Measurements from ENCODE around the gene PUS10.
A peak's percentile ranks its signal among the peaks of the same experiment; 100 is the strongest.

Gene PUS10

DNA sequence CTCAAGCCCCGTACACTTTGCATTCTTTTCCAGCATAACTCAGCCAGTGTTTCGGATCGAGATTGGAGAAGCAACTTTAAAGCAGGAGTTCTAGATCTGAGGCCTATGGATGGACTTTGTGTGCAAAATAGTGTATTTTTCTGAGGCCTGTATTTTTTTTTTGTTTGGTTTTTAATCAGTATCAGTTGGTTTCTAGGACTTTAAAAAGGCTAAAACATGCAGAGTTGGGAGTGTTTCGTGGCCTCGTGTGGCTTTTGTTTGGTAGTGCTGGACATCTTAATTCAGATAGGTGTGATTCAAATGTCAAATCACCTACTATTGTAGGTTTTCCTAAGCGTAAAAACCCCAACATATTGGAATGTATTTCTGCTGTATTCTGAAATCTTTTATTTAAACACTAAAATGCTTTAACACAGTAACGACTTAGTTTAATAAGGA is 282 bp upstream of the PUS10 start:
- ATAC-seq: peak; percentile 61
- TF ChIP-seq ZC3H10 (CRISPR knock-in tag; IDR thresholded peaks at IDR 0.05) (no peak), ISL1 (CRISPR knock-in tag; IDR thresholded peaks at IDR 0.05) (no peak), ZNF565 (CRISPR knock-in tag; conservative IDR thresholded peaks at IDR 0.05; ENCODE audit: low read depth) (no peak), TOX (CRISPR knock-in tag; IDR thresholded peaks at IDR 0.05; ENCODE audit: borderline replicate concordance) (no peak), OSR1 (CRISPR knock-in tag; IDR thresholded peaks at IDR 0.05) (no peak), CSDC2 (CRISPR knock-in tag; IDR thresholded peaks at IDR 0.05) (no peak), ESRRG (CRISPR knock-in tag; IDR thresholded peaks at IDR 0.05) (no peak), GLIS3 (CRISPR knock-in tag; IDR thresholded peaks at IDR 0.05) (no peak), TCF4 (CRISPR knock-in tag; IDR thresholded peaks at IDR 0.05; ENCODE audit: borderline replicate concordance) (no peak), ZNF70 (CRISPR knock-in tag; IDR thresholded peaks at IDR 0.05) (no peak), ZFP30 (CRISPR knock-in tag; IDR thresholded peaks at IDR 0.05) (no peak), SNAI2 (CRISPR knock-in tag; IDR thresholded peaks at IDR 0.05) (no peak), PPARA (CRISPR knock-in tag; IDR thresholded peaks at IDR 0.05; ENCODE audit: borderline replicate concordance) (no peak), BACH2 (CRISPR knock-in tag; IDR thresholded peaks at IDR 0.05; ENCODE audit: borderline replicate concordance) (no peak), ZFP3 (CRISPR knock-in tag; IDR thresholded peaks at IDR 0.05) (no peak), ARNTL (CRISPR knock-in tag; IDR thresholded peaks at IDR 0.05; ENCODE audit: borderline replicate concordance, low read depth) (no peak)
- TF ChIP-seq, protein P1, sequence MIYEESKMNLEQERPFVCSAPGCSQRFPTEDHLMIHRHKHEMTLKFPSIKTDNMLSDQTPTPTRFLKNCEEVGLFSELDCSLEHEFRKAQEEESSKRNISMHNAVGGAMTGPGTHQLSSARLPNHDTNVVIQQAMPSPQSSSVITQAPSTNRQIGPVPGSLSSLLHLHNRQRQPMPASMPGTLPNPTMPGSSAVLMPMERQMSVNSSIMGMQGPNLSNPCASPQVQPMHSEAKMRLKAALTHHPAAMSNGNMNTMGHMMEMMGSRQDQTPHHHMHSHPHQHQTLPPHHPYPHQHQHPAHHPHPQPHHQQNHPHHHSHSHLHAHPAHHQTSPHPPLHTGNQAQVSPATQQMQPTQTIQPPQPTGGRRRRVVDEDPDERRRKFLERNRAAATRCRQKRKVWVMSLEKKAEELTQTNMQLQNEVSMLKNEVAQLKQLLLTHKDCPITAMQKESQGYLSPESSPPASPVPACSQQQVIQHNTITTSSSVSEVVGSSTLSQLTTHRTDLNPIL (CRISPR knock-in tag; IDR thresholded peaks at IDR 0.05; ENCODE audit: low read depth): no peak
- TF ChIP-seq, protein P2, sequence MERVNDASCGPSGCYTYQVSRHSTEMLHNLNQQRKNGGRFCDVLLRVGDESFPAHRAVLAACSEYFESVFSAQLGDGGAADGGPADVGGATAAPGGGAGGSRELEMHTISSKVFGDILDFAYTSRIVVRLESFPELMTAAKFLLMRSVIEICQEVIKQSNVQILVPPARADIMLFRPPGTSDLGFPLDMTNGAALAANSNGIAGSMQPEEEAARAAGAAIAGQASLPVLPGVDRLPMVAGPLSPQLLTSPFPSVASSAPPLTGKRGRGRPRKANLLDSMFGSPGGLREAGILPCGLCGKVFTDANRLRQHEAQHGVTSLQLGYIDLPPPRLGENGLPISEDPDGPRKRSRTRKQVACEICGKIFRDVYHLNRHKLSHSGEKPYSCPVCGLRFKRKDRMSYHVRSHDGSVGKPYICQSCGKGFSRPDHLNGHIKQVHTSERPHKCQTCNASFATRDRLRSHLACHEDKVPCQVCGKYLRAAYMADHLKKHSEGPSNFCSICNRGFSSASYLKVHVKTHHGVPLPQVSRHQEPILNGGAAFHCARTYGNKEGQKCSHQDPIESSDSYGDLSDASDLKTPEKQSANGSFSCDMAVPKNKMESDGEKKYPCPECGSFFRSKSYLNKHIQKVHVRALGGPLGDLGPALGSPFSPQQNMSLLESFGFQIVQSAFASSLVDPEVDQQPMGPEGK (CRISPR knock-in tag; IDR thresholded peaks at IDR 0.05; ENCODE audit: borderline replicate concordance): no peak
- TF ChIP-seq, protein P3, sequence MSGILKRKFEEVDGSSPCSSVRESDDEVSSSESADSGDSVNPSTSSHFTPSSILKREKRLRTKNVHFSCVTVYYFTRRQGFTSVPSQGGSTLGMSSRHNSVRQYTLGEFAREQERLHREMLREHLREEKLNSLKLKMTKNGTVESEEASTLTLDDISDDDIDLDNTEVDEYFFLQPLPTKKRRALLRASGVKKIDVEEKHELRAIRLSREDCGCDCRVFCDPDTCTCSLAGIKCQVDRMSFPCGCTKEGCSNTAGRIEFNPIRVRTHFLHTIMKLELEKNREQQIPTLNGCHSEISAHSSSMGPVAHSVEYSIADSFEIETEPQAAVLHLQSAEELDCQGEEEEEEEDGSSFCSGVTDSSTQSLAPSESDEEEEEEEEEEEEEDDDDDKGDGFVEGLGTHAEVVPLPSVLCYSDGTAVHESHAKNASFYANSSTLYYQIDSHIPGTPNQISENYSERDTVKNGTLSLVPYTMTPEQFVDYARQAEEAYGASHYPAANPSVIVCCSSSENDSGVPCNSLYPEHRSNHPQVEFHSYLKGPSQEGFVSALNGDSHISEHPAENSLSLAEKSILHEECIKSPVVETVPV (CRISPR knock-in tag; IDR thresholded peaks at IDR 0.05): no peak

DNA sequence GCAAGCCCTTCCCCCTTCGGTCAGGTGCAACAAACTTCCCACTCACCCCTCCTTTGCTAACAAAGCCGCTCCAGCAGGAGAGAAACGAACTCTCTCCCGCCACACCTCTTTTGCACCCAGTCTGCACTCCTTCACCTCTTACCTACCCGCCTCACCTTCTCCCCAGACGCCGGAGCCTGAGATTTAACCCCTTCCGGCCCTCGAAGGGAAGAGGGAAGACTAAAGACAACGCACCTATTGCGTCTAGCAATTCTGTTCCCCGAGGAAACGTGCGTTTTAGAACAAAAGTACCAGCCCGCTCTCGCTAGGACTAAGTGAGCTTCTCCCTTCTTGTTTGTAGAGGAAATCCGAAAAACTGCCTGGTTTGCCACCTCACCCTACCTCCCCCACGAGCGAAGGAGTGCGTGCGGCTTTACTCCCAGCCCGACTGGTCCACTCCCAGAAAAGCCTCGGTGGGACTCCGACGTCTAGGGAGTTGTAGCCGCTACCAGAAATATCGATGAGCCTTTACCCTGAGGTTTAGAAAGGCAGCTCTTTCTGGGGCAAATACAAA is 976 bp downstream of the PUS10 start:
- peak; percentile 83 for ATAC-seq
- TF ChIP-seq SNAI2 (CRISPR knock-in tag; IDR thresholded peaks at IDR 0.05) (no peak), ARNTL (CRISPR knock-in tag; IDR thresholded peaks at IDR 0.05; ENCODE audit: borderline replicate concordance, low read depth) (no peak), PPARA (CRISPR knock-in tag; IDR thresholded peaks at IDR 0.05; ENCODE audit: borderline replicate concordance) (no peak), ZNF8 (CRISPR knock-in tag; IDR thresholded peaks at IDR 0.05) (no peak), ZNF565 (CRISPR knock-in tag; conservative IDR thresholded peaks at IDR 0.05; ENCODE audit: low read depth) (no peak), TOX (CRISPR knock-in tag; IDR thresholded peaks at IDR 0.05; ENCODE audit: borderline replicate concordance) (no peak), GLIS3 (CRISPR knock-in tag; IDR thresholded peaks at IDR 0.05) (no peak), ZFP3 (CRISPR knock-in tag; IDR thresholded peaks at IDR 0.05) (peak; percentile 37; the same call in 1 of the 2 replicates), BACH2 (CRISPR knock-in tag; IDR thresholded peaks at IDR 0.05; ENCODE audit: borderline replicate concordance) (no peak), ISL1 (CRISPR knock-in tag; IDR thresholded peaks at IDR 0.05) (no peak), CSDC2 (CRISPR knock-in tag; IDR thresholded peaks at IDR 0.05) (no peak), RARB (CRISPR knock-in tag; IDR thresholded peaks at IDR 0.05) (no peak)
- TF ChIP-seq, protein P3 (CRISPR knock-in tag; IDR thresholded peaks at IDR 0.05): no peak
- TF ChIP-seq, protein P4, sequence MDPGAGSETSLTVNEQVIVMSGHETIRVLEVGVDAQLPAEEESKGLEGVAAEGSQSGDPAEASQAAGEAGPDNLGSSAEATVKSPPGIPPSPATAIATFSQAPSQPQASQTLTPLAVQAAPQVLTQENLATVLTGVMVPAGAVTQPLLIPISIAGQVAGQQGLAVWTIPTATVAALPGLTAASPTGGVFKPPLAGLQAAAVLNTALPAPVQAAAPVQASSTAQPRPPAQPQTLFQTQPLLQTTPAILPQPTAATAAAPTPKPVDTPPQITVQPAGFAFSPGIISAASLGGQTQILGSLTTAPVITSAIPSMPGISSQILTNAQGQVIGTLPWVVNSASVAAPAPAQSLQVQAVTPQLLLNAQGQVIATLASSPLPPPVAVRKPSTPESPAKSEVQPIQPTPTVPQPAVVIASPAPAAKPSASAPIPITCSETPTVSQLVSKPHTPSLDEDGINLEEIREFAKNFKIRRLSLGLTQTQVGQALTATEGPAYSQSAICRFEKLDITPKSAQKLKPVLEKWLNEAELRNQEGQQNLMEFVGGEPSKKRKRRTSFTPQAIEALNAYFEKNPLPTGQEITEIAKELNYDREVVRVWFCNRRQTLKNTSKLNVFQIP (CRISPR knock-in tag; IDR thresholded peaks at IDR 0.05; ENCODE audit: borderline replicate concordance, low read depth): 0 out of 2 replicates have a peak, but pooled peaks have one; percentile 49
- TF ChIP-seq, protein P5, sequence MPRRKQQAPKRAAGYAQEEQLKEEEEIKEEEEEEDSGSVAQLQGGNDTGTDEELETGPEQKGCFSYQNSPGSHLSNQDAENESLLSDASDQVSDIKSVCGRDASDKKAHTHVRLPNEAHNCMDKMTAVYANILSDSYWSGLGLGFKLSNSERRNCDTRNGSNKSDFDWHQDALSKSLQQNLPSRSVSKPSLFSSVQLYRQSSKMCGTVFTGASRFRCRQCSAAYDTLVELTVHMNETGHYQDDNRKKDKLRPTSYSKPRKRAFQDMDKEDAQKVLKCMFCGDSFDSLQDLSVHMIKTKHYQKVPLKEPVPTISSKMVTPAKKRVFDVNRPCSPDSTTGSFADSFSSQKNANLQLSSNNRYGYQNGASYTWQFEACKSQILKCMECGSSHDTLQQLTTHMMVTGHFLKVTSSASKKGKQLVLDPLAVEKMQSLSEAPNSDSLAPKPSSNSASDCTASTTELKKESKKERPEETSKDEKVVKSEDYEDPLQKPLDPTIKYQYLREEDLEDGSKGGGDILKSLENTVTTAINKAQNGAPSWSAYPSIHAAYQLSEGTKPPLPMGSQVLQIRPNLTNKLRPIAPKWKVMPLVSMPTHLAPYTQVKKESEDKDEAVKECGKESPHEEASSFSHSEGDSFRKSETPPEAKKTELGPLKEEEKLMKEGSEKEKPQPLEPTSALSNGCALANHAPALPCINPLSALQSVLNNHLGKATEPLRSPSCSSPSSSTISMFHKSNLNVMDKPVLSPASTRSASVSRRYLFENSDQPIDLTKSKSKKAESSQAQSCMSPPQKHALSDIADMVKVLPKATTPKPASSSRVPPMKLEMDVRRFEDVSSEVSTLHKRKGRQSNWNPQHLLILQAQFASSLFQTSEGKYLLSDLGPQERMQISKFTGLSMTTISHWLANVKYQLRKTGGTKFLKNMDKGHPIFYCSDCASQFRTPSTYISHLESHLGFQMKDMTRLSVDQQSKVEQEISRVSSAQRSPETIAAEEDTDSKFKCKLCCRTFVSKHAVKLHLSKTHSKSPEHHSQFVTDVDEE (CRISPR knock-in tag; IDR thresholded peaks at IDR 0.05): 0 out of 2 replicates have a peak, but pooled peaks have one; percentile 9
